Ishikawa (cell line): ENCODE data around the gene FFAR3.

Source experiments
- CEBPB ChIP-seq: IDR thresholded peaks from 2 replicates; pipeline ENCODE4 v1.6.1; 2012
- CREB1 ChIP-seq: IDR thresholded peaks from 2 replicates; pipeline ENCODE4 v1.6.1; 2012; ENCODE audit warnings: low read depth
- EGR1 ChIP-seq: IDR thresholded peaks from 2 replicates; pipeline ENCODE4 v1.6.1; 2012
- EP300 ChIP-seq: IDR thresholded peaks from 2 replicates; pipeline ENCODE4 v1.6.1; 2012; ENCODE audit warnings: borderline replicate concordance
- FOXM1 ChIP-seq: IDR thresholded peaks from 2 replicates; pipeline ENCODE4 v1.6.1; 2012; ENCODE audit warnings: low read depth, borderline replicate concordance
- MAX ChIP-seq: IDR thresholded peaks from 2 replicates; pipeline ENCODE4 v1.6.1; 2012
- NFIC ChIP-seq: IDR thresholded peaks from 2 replicates; pipeline ENCODE4 v1.6.1; 2012
- RAD21 ChIP-seq: IDR thresholded peaks from 2 replicates; pipeline ENCODE4 v1.6.1; 2012; ENCODE audit warnings: low read depth
- REST ChIP-seq: IDR thresholded peaks from 2 replicates; pipeline ENCODE4 v1.6.1; 2012; ENCODE audit warnings: low read depth, mild to moderate bottlenecking
- TAF1 ChIP-seq: IDR thresholded peaks from 2 replicates; pipeline ENCODE4 v1.6.1; 2012; ENCODE audit warnings: low read depth, mild to moderate bottlenecking
- TCF12 ChIP-seq: IDR thresholded peaks from 2 replicates; pipeline ENCODE4 v1.6.1; 2012; ENCODE audit warnings: low read depth
- TEAD4 ChIP-seq: IDR thresholded peaks from 2 replicates; pipeline ENCODE4 v1.6.1; 2012
- USF1 ChIP-seq: IDR thresholded peaks from 2 replicates; pipeline ENCODE4 v1.6.1; 2012
- YY1 ChIP-seq: IDR thresholded peaks from 2 replicates; pipeline ENCODE4 v1.6.1; 2012; ENCODE audit warnings: low read depth
- ZBTB7A ChIP-seq: IDR thresholded peaks from 2 replicates; pipeline ENCODE4 v1.6.1; 2012; ENCODE audit warnings: low read depth

Gene FFAR3

GRCh38 chr19:35337984-35338296 is 20.3 kb upstream of the FFAR3 start:
- TF ChIP-seq CREB1 (no peak), MAX (no peak), NFIC (no peak), ZBTB7A (no peak), EP300 (no peak), YY1 (no peak), TAF1 (no peak), EGR1 (no peak), REST (no peak), RAD21 (no peak), TEAD4 (no peak)

- no peak for TF ChIP-seq FOXM1
- no peak for TF ChIP-seq NFIC
- no peak for TF ChIP-seq RAD21
- TF ChIP-seq CEBPB, result no peak
Observed at GRCh38 chr19:35340431-35340830, 17.8 kb upstream of the FFAR3 start.

- TF ChIP-seq TCF12 (no peak), USF1 (no peak), REST (no peak), FOXM1 (no peak), EP300 (no peak), YY1 (no peak), EGR1 (no peak), CEBPB (no peak)
Observed at GRCh38 chr19:35341006-35341405, 17.3 kb upstream of the FFAR3 start.

- TF ChIP-seq EGR1, result no peak
- no peak for TF ChIP-seq MAX
- no peak for TF ChIP-seq EP300
- TF ChIP-seq YY1, result no peak
Observed at GRCh38 chr19:35341565-35342225, 16.6 kb upstream of the FFAR3 start.

- TF ChIP-seq REST (no peak), FOXM1 (no peak)
Observed at GRCh38 chr19:35342430-35342829, 15.8 kb upstream of the FFAR3 start.

- TF ChIP-seq RAD21 (no peak), TEAD4 (no peak), FOXM1 (no peak), ZBTB7A (no peak), TAF1 (no peak), MAX (no peak), REST (no peak), EGR1 (no peak), CREB1 (no peak), EP300 (no peak)
Observed at GRCh38 chr19:35344511-35345031, 13.7 kb upstream of the FFAR3 start.
